ENCODE measurements around the gene L3MBTL3.

- TF ChIP-seq POLR2A (IDR thresholded peaks at IDR 0.05) (no peak), CTCF (IDR thresholded peaks at IDR 0.05) (no peak), POLR2AphosphoS5 (IDR thresholded peaks at IDR 0.05) (no peak), EP300 (IDR thresholded peaks at IDR 0.05) (no peak)
These were observed 75.2 kb downstream of the L3MBTL3 start for GRCh38 chr6:130093546-130093945.
